ENCODE measurements around the gene INIP.

The INIP gene

GRCh38 chr9:112717661-112718331 is at the start of gene INIP:
Gene INIP, minus strand, starts transcription at chr9:112718117. Its CDS starts 1,632 bp downstream, at chr9:112716485.
- DNase-seq: peak; percentile 98

DNA sequence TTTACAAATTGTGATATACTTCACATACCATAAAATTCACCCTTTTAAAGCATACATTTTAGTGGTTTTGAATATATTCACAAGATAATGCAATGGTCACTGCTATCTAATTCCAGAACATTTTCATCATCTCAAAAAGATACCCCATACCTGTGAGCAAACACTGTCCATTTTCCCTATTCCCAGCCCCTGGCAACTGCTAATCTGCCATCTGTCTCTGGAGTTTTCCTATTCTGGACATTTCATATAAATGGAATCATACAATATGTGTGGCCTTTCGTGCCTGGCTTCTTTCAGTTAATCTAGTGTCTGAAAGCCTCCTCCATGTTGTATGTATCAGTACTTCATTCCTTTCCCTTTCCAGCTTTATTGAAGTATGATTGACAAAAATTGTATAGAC is 47.4 kb upstream of the INIP start:
- no peak for DNase-seq

- DNase-seq: no peak
These were observed 46.9 kb upstream of the INIP start for GRCh38 chr9:112764837-112765236.

DNA sequence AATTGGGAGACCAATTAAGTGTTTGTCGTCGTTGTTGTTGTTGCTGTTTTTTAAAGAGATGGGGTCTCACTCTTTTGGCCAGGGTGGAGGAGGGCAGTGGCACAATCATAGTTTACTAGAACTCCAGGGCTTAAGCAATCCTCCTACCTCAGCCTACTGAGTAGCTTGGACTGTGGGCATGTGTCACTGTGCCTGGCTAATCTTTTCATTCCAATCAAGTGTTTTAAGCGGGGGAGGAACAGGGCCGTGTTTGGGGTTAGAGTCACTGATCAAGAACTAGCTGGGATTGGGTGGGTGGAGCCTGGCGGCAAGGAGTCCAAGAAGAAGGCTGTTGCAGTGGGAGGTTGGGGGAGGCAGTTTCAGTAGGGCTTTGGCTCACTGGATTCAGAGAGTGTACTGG is 46.4 kb upstream of the INIP start:
- peak; percentile 17 for DNase-seq

- DNase-seq: no peak
These were observed 45.0 kb upstream of the INIP start for GRCh38 chr9:112762726-112763518.

- no peak for DNase-seq
These were observed 44.2 kb upstream of the INIP start for GRCh38 chr9:112761912-112762655.

- no peak for DNase-seq
These were observed 42.9 kb upstream of the INIP start for GRCh38 chr9:112760821-112761220.

DNA sequence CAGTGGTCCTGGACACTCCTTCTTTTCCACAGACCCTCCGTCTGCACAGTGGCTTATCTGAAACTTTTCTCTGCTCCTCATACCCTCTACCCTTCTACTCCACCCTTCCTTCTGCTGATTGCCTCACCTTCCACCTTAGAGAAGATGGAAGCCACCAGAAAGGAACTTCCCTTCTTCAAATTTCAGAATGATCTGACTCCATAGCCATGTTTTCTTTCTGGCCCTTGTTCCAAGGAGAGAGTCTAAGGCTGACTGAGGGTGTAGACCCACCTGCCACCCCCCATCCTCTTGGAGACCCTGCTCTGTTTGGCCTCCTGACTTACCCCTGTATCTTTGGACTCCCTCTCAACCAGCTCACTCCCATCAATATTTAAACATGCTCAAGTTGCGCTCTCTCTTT is 40.0 kb upstream of the INIP start:
- DNase-seq: no peak

DNA sequence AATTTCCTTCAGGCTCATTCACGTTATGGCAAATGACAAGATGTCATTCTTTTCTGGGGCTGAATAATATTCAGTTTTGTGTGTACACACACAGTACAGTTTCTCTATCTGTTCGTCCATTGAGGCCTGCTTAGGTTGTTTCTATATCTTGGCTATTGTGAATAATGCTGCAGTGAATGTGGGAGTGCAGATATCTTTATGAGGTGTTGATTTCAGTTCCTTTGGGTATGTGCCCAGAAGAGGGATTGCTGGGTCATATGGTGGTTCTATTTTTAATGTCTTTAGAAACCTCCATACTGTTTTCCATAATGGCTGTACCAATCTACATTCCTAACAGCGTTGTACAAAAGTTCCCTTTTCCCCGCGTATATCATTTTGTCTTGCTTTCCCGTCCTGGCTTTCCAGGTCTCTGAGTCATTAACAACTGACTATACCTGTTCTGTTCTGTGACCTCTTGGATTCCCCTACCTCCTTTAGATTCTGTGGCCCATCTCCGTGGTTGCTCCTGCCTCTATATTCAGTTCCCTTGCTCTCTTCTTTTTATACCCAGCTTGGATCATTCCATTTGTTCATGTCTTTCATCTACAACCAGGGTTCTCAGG is 39.5 kb upstream of the INIP start:
- no peak for DNase-seq

- DNase-seq: no peak
These were observed 37.8 kb upstream of the INIP start for GRCh38 chr9:112755675-112756074.

DNA sequence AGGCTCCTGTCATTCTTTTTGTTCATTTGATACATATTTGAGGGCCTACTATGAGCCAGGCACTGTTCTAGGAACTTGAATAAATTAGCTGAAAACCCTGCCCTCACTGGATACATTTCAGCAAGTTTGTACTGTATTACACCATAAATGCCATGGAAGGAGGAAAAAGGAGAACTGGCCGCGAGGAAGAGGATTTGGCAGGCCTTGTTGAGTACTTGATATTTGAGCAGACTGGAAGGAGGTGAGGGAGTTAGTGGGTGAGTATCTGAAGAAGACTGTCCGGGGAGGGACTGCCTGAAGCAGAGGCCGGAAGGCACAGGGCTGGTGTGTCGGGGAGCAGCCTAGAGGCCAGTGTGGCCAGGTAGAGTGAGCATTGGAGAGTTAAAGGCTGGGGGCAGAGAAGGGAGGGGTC is 37.1 kb upstream of the INIP start:
- peak; percentile 77 for DNase-seq

DNA sequence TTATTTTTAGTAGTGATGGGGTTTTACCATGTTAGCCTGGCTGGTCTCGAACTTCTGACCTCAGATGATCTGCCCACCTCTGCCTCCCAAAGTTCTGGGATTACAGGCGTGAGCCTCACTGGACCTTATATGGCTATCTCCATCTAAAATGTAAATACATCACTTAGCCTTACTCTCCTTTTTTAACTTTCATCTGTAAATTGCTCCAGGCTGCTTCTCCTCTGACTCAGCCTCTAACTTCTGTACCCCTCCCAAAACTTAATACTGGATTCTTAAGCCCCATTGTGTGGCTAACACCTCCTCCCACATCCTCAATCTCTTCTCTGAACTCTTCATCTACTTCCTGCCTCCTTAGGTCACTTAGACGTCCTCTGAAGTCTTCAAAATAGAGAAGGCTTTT is 36.7 kb upstream of the INIP start:
- DNase-seq: peak; percentile 22

- DNase-seq: peak; percentile 81
These were observed 35.8 kb upstream of the INIP start for GRCh38 chr9:112753725-112754124.

DNA sequence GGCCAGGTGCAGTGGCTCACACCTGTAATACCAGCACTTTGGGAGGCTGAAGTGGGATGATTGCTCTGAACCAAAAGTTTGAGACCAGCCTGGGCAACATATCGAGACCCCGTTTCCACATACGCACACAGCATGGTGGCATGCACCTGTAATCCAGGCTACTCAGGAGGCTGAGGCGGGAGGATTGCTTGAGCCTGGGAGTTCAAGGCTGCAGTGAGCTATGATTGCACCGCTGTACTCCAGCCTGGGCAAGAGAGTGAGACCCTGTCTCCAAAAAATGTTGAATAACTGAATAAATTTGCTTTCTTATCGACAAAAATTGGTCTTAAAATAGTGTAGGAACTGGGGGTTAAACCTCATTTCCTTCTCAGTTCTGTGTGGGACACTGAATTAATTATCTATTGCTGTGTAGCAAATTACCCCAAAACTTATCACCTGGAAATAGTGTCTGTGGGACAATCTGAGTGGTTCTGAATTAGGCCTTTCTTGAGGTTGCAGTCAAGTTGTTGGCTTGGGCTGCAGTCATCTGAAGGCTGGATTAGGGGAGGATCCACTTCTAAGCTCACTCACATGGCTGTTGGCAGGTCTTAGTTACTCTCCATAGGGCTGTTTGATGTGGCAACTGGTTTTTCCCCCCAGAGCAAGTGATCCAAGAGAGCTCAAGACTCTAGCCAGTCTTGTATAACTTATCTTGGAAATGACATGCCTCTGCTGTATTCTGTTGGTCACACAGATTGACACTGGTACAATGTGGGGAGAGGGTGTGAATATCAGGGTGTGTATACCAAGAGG is 34.6 kb upstream of the INIP start:
- DNase-seq: no peak

DNA sequence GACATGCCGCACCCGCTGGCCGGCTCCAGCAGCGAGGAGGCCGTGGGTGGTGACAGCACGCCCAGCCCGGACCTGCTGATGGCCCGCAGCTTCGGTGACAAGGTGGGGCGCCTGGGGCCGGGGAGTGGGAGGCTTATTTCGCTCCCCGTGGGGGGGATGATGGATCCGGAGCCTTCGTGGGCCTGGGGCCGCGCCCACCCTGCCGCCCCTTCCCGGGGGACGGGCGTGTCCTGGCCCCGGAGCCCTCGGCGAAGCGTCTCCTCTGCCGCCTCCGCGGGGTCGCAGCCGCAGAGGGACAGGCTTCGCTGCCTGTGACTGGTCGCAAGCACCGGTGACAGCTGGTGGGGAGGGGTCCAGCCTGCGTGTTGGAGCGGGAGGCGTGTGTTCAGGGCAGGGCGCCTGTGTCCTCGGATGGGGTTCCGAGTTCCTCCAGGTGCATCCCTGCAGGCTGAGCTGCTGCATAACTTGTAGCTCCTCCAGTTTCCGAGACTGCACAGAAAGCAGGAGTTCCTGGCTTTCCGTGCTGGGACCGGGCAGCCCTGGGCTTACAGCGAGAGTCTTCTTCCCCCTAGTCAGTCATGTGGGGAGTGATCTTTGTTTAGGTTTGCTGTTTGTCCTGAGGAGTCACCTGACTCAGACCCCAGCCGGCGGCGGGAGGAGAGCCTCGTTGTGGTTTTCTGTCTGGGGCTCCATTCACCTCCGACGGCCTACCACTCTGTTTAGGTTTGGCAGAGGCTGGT is 33.3 kb upstream of the INIP start:
- peak; percentile 56 for DNase-seq

GRCh38 chr9:112750764-112751055 is 32.8 kb upstream of the INIP start:
- no peak for DNase-seq

- DNase-seq: peak; percentile 88
These were observed 32.3 kb upstream of the INIP start, which contains the start of gene SNX30 for GRCh38 chr9:112750016-112750763. Gene SNX30, plus strand, starts transcription at chr9:112750760. Its CDS starts 242 bp downstream, at chr9:112751002.

DNA sequence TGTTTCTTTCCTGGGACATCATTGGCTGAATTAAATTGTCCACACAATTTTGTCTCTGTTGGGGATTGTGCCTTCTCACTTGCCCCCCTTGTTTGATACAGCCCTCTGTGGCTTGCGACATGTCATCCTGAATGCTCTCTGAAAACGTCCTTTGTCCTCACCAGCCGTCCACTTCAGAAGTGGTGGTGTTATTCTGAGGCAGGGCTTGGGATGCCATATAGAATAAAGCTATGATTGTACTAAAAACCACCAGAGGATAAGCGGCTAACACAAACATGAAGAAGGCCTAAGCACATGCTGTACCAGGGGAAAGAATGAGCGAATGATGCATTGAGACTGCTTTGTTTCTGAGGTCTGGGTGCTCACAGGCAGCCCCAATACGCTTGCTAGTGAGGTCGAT is 29.2 kb upstream of the INIP start:
- DNase-seq: no peak

DNA sequence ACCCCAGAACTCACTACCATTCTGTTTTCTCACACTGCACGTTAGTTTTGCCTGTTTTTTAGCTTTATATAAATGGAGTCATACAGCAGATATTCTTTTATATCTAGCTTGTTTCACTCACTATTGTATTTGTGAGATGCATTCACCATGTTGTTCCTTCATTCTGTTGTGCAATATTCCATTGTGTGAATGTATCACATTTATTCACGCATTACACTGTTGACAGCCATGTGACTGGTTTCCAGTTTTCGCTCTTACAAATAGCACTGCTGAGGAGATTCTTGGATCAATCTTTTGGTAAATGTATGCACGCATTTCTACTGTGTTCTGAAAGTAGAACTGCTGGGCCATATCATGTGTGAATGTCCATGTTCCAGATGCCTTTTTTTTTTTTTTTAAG is 26.3 kb upstream of the INIP start:
- DNase-seq: peak; percentile 30

DNA sequence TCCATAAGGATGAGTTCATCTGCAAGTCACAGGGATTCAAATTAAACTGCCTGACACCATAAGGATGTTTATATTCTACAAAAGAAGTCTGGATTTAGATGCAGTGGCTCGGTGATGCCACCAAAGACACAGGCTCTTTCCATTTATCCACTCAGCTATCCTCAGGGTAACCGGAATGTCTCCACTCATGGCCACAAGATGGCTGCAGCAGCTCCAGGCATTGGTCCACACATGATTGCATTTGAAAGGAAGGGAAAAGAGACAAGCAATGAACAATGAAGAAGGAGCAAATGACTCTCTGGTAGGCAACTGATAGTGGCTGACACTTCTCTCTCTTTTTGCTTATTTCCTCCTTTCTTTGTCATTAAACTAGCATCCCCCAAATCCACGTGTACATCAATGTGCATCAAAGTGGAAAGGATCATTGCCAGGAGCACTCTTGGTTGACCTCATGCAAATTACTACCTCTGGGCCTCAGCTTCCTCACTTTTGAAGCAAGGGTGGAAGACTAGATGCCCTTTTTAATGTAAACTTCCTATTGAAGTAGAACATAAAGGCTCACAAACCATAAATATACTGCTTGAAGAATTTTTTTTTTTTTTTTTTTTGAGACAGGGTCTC is 25.4 kb upstream of the INIP start:
- no peak for DNase-seq

- no peak for DNase-seq
These were observed 17.0 kb upstream of the INIP start for GRCh38 chr9:112734892-112735291.

All from inflammatory macrophage treated with lipopolysaccharide for 4 hours (primary cell).